ENCODE measurements around the gene CLNK.
A peak's percentile ranks its signal among the peaks of the same experiment; 100 is the strongest.

The CLNK gene

GRCh38 chr4:10460313-10461047 is 224.1 kb downstream of the CLNK start:
- Mint-ChIP-seq H3K4me3 (peak overlapping the region; percentile 65), H3K36me3 (peaks cover 7% of the 10 kb centered on the region), H3K9me3 (no peaks in the 10 kb centered on the region), H3K27me3 (peaks cover 50% of the 10 kb centered on the region), H3K4me1 (peaks cover 39% of the 10 kb centered on the region), H3K27ac (no peak overlapping the region)
- no peak for DNase-seq
- CTCF ChIA-PET, result interaction anchor here (0.7 to 2.4 kb wide), 19 partner anchors 9 to 768 kb away, joined by 3 to 15 read pairs (median 4); no protein-coding TSS in a partner anchor

- H3K4me1 Mint-ChIP-seq, result peaks cover 43% of the 10 kb centered on the region
- no peak overlapping the region for H3K4me3 Mint-ChIP-seq
- H3K27ac Mint-ChIP-seq, result no peak overlapping the region
- no peak for DNase-seq
- H3K36me3 Mint-ChIP-seq, result peaks cover 18% of the 10 kb centered on the region
- no peaks in the 10 kb centered on the region for H3K9me3 Mint-ChIP-seq
- H3K27me3 Mint-ChIP-seq, result peaks cover 46% of the 10 kb centered on the region
- CTCF ChIA-PET, result no interaction called here
These were observed 225.3 kb downstream of the CLNK start for GRCh38 chr4:10459305-10459704.

GRCh38 chr4:10458177-10458576 is 226.4 kb downstream of the CLNK start:
- no peaks in the 10 kb centered on the region for H3K9me3 Mint-ChIP-seq
- DNase-seq, result no peak
- no peak overlapping the region for H3K27ac Mint-ChIP-seq
- peaks cover 28% of the 10 kb centered on the region for H3K36me3 Mint-ChIP-seq
- peaks cover 46% of the 10 kb centered on the region for H3K4me1 Mint-ChIP-seq
- peak overlapping the region; percentile 62 for H3K4me3 Mint-ChIP-seq
- H3K27me3 Mint-ChIP-seq, result peaks cover 39% of the 10 kb centered on the region
- CTCF ChIA-PET, result interaction anchor here (0.8 to 1.7 kb wide), 5 partner anchors 81 to 300 kb away, joined by 3 to 7 read pairs (median 4); no protein-coding TSS in a partner anchor

- CTCF ChIA-PET, result interaction anchor here (0.8 to 1.7 kb wide), 5 partner anchors 13 to 299 kb away, joined by 3 to 7 read pairs (median 4); no protein-coding TSS in a partner anchor
- peaks cover 37% of the 10 kb centered on the region for H3K36me3 Mint-ChIP-seq
- no peaks in the 10 kb centered on the region for H3K9me3 Mint-ChIP-seq
- H3K27ac Mint-ChIP-seq, result peak within 1 kb of the TSS; percentile 87
- H3K4me3 Mint-ChIP-seq, result peak within 1 kb of the TSS; percentile 85
- H3K27me3 Mint-ChIP-seq, result peaks cover 33% of the 10 kb centered on the region
- peaks cover 46% of the 10 kb centered on the region for H3K4me1 Mint-ChIP-seq
- peak; percentile 82 for DNase-seq
These were observed 227.2 kb downstream of the CLNK start, which contains the start of gene ZNF518B for GRCh38 chr4:10457255-10457801. TSS of gene ZNF518B (minus strand) at chr4:10457426. CDS start at chr4:10446328, 11,098 bp downstream.

- H3K4me1 Mint-ChIP-seq, result peaks cover 44% of the 10 kb centered on the region
- peaks cover 42% of the 10 kb centered on the region for H3K36me3 Mint-ChIP-seq
- CTCF ChIA-PET, result interaction anchor here (1.3 to 1.7 kb wide), 3 partner anchors 13 to 295 kb away, joined by 3 to 7 read pairs (median 4); no protein-coding TSS in a partner anchor
- H3K27me3 Mint-ChIP-seq, result peaks cover 27% of the 10 kb centered on the region
- H3K27ac Mint-ChIP-seq, result peak overlapping the region; percentile 87
- H3K9me3 Mint-ChIP-seq, result peaks cover 1% of the 10 kb centered on the region
- DNase-seq, result peak; percentile 76
- H3K4me3 Mint-ChIP-seq, result peak overlapping the region; percentile 85
These were observed 227.8 kb downstream of the CLNK start for GRCh38 chr4:10456595-10457254.

GRCh38 chr4:10456260-10456594 is 228.3 kb downstream of the CLNK start:
- Mint-ChIP-seq H3K4me3 (peak overlapping the region; percentile 85), H3K9me3 (peaks cover 2% of the 10 kb centered on the region), H3K27ac (peak overlapping the region; percentile 87), H3K4me1 (peaks cover 40% of the 10 kb centered on the region), H3K36me3 (peaks cover 44% of the 10 kb centered on the region), H3K27me3 (peaks cover 22% of the 10 kb centered on the region)
- no peak for DNase-seq
- CTCF ChIA-PET, result interaction anchor here (1.3 to 1.7 kb wide), 2 partner anchors 12 to 295 kb away, joined by 3 to 7 read pairs; no protein-coding TSS in a partner anchor

GRCh38 chr4:10455133-10455532 is 229.4 kb downstream of the CLNK start:
- DNase-seq, result no peak
- CTCF ChIA-PET, result no interaction called here
- H3K9me3 Mint-ChIP-seq, result peaks cover 3% of the 10 kb centered on the region
- peak overlapping the region; percentile 6 for H3K4me3 Mint-ChIP-seq
- H3K36me3 Mint-ChIP-seq, result peaks cover 54% of the 10 kb centered on the region
- no peak overlapping the region for H3K27ac Mint-ChIP-seq
- peaks cover 31% of the 10 kb centered on the region for H3K4me1 Mint-ChIP-seq
- H3K27me3 Mint-ChIP-seq, result peaks cover 17% of the 10 kb centered on the region

- peaks cover 31% of the 10 kb centered on the region for H3K4me1 Mint-ChIP-seq
- H3K27me3 Mint-ChIP-seq, result peaks cover 16% of the 10 kb centered on the region
- CTCF ChIA-PET, result no interaction called here
- H3K36me3 Mint-ChIP-seq, result peaks cover 58% of the 10 kb centered on the region
- DNase-seq, result no peak
- H3K9me3 Mint-ChIP-seq, result peaks cover 4% of the 10 kb centered on the region
- H3K27ac Mint-ChIP-seq, result no peak overlapping the region
- H3K4me3 Mint-ChIP-seq, result no peak overlapping the region
These were observed 229.8 kb downstream of the CLNK start for GRCh38 chr4:10454726-10455125.

GRCh38 chr4:10454121-10454520 is 230.4 kb downstream of the CLNK start:
- peaks cover 28% of the 10 kb centered on the region for H3K4me1 Mint-ChIP-seq
- H3K36me3 Mint-ChIP-seq, result peaks cover 64% of the 10 kb centered on the region
- H3K27me3 Mint-ChIP-seq, result peaks cover 12% of the 10 kb centered on the region
- H3K27ac Mint-ChIP-seq, result no peak overlapping the region
- no peak overlapping the region for H3K4me3 Mint-ChIP-seq
- CTCF ChIA-PET, result no interaction called here
- peaks cover 4% of the 10 kb centered on the region for H3K9me3 Mint-ChIP-seq
- DNase-seq, result no peak

GRCh38 chr4:10448991-10449390 is 235.6 kb downstream of the CLNK start:
- Mint-ChIP-seq H3K36me3 (peaks cover 89% of the 10 kb centered on the region), H3K4me3 (no peak overlapping the region), H3K9me3 (peaks cover 44% of the 10 kb centered on the region), H3K4me1 (no peaks in the 10 kb centered on the region), H3K27me3 (no peaks in the 10 kb centered on the region), H3K27ac (no peak overlapping the region)
- CTCF ChIA-PET, result no interaction called here
- no peak for DNase-seq

GRCh38 chr4:10442976-10443375 is 241.6 kb downstream of the CLNK start:
- no peak for DNase-seq
- peaks cover 50% of the 10 kb centered on the region for H3K9me3 Mint-ChIP-seq
- no peaks in the 10 kb centered on the region for H3K4me1 Mint-ChIP-seq
- CTCF ChIA-PET, result interaction anchor here (1.5 kb wide), 1 partner anchor 17 kb away, joined by 5 read pairs; no protein-coding TSS in a partner anchor
- H3K27me3 Mint-ChIP-seq, result no peaks in the 10 kb centered on the region
- no peak overlapping the region for H3K4me3 Mint-ChIP-seq
- H3K36me3 Mint-ChIP-seq, result peaks cover 55% of the 10 kb centered on the region
- no peak overlapping the region for H3K27ac Mint-ChIP-seq

GRCh38 chr4:10441512-10441911 is 243.1 kb downstream of the CLNK start:
- Mint-ChIP-seq H3K9me3 (peaks cover 40% of the 10 kb centered on the region), H3K27me3 (no peaks in the 10 kb centered on the region), H3K4me3 (no peak overlapping the region), H3K4me1 (no peaks in the 10 kb centered on the region), H3K36me3 (peaks cover 44% of the 10 kb centered on the region), H3K27ac (no peak overlapping the region)
- CTCF ChIA-PET, result interaction anchor here (1.7 kb wide), 1 partner anchor 19 kb away, joined by 4 read pairs; no protein-coding TSS in a partner anchor
- DNase-seq, result no peak

GRCh38 chr4:10438924-10439323 is 245.6 kb downstream of the CLNK start:
- Mint-ChIP-seq H3K36me3 (peaks cover 18% of the 10 kb centered on the region), H3K27me3 (no peaks in the 10 kb centered on the region), H3K9me3 (peaks cover 19% of the 10 kb centered on the region), H3K4me1 (no peaks in the 10 kb centered on the region), H3K4me3 (no peak overlapping the region), H3K27ac (no peak overlapping the region)
- no peak for DNase-seq
- CTCF ChIA-PET, result no interaction called here

GRCh38 chr4:10437735-10438134 is 246.8 kb downstream of the CLNK start:
- Mint-ChIP-seq H3K4me3 (no peak overlapping the region), H3K27ac (no peak overlapping the region), H3K27me3 (no peaks in the 10 kb centered on the region), H3K36me3 (peaks cover 7% of the 10 kb centered on the region), H3K4me1 (no peaks in the 10 kb centered on the region), H3K9me3 (peaks cover 7% of the 10 kb centered on the region)
- CTCF ChIA-PET, result no interaction called here
- DNase-seq, result no peak

All from activated naive CD4-positive, alpha-beta T cell treated with anti-CD3 and anti-CD28 coated beads, Interleukin-2, amount 10 ng/mL, durations not matched to agents 7 days and 5 days (primary cell).